Activated CD8-positive, alpha-beta memory T cell treated with anti-CD3 and anti-CD28 coated beads for 24 hours (primary cell): ENCODE measurements around the gene MLST8.
"Not testable (repeated sequence)": the region's sequence is repeated elsewhere in the genome, so short reads cannot be mapped to it uniquely, and the experiment has no call there.

ENCODE experiments used
- DNase-seq: peaks from one replicate; pipeline ENCODE4 v3.0.0-alpha.2; 2020

Gene MLST8

DNA sequence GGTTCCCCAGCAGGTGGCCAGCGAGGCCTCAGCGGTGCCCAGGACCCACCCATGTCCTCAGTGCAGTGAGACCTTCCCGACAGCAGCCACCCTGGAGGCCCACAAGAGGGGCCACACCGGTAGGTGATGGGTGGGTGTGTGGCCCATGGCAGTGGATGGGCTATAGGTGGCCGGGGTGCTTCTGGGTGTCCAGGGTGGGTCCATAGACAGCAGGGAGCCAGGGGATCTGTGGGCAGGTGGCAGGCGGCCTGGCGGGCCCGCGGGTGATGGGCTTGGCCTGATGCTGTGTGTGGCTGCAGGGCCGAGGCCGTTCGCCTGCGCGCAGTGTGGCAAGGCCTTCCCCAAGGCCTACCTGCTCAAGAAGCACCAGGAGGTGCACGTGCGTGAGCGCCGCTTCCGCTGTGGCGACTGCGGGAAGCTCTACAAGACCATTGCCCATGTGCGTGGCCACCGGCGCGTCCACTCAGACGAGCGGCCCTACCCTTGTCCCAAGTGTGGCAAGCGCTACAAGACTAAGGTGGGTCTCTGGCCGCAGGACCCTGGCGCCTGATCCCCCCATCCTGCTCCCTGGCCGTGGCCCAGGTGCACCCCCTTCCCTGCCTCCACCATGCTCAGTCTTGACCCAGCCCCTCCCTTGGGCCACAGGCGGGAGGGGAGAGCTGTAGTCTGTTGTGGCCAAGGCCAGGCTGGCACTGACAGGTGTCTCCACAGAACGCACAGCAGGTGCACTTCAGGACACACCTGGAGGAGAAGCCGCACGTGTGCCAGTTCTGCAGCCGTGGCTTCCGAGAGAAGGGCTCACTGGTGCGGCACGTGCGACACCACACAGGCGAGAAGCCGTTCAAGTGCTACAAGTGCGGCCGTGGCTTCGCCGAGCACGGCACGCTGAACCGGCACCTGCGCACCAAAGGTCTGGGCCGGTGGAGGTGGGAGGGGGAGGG lies 28.9 kb downstream of the MLST8 start:
- no peak for DNase-seq

DNA sequence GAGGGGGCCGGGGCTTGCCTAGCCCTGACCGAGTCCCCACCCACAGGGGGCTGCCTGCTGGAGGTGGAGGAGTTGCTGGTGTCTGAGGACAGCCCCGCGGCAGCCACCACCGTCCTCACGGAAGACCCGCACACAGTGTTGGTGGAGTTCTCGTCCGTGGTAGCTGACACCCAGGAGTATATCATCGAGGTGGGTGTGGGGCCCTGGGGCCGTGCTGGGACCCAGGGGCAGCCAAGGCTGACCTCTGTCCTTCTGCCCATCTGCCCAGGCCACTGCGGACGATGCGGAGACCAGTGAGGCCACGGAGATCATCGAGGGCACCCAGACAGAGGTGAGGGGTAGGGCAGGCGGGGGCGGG lies 29.5 kb downstream of the MLST8 start:
- DNase-seq, result no peak

DNA sequence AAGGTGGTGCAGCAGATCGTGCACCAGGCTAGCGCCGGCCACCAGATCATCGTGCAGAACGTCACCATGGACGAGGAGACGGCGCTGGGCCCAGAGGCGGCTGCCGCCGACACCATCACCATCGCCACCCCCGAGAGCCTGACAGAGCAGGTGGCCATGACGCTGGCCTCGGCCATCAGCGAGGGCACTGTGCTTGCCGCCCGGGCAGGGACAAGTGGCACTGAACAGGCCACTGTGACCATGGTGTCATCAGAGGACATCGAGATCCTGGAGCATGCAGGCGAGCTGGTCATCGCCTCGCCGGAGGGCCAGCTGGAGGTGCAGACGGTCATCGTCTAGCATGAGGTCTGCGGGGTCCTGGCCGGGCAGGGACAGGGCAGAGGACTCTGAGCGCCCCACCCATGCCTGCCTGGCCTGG lies 30.0 kb downstream of the MLST8 start:
- DNase-seq, result no peak

DNA sequence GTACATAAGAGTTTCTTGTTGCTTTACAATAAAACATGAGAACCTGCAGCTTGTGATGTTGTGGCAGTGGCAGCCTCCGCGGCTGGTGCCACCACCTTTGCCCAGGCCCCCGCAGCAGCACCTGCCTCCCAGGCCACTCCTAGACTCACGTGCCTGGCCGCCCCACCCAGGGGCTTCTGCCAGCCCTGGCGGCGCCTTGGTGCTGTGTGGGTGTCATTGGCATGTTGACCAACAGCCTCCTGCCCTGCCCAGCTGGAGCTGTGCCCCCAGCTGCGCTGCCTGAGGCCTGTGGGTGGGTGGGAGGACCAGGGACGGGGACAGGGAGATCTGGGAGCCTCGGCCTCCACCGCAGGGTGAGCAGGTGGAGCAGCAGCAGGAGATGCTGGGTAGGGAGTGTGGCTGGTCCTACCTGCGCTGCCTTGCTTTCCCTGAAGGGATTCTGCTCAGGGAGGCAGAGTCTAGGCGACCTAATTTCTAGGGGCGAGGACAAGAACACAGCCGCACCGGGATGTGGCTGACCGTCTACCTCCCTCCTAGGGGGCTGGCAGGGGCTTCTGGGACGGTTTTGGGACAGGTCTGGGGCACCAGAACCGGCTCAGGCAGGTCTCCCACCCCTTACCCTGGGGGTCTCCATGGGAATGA lies 30.6 kb downstream of the MLST8 start:
- no peak for DNase-seq

DNA sequence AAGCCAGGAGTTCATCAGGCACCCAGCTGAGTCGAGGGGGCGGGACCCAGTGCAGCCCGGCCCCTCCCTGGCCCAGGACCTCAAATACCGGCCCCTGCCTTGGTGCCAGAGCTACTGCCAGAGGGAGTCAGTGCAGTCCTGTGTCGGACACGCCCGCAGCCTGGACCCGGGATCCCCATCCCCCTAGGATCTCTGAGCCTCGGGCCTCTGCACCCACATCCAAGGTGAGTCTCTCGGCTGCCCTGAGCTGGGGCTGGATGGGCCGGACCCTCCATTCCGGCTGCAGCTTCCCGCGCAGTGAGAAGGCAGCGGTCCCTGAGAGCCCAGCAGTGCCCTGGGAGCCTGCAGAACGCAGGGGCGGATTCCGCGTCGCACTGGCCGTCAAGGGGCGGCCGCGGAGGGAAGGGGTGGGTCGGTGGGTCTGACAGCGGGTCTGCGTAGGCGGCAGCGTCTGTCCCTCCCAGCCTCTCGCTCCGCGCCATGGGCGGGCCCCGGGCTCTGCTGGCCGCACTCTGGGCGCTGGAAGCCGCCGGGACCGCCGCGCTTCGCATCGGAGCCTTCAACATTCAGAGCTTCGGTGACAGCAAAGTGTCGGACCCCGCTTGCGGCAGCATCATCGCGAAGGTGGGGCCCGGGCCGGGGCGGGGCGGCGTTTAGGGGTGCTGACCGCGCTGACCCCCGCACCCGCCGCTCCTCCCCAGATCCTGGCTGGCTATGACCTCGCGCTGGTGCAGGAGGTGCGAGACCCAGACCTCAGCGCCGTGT lies 31.3 kb downstream of the MLST8 start, which contains the start of gene DNASE1L2:
TSS of gene DNASE1L2 (plus strand) at position 108 of the 765 bp plus-strand sequence. CDS start at position 481, 373 bp downstream.
- peak; percentile 64 for DNase-seq

DNA sequence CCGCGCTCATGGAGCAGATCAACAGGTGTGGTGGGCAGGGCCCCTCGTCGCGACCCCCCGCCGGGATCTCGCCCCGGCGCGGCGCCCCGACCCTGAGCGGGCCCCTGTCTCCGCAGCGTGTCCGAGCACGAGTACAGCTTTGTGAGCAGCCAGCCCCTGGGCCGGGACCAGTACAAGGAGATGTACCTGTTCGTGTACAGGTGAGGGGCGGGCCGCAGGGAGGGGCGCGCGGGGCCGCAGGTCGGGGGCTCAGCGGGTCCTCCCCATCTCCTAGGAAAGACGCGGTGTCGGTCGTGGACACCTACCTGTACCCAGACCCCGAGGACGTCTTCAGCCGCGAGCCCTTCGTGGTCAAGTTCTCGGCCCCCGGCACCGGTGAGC lies 31.8 kb downstream of the MLST8 start:
- DNase-seq, result no peak

DNA sequence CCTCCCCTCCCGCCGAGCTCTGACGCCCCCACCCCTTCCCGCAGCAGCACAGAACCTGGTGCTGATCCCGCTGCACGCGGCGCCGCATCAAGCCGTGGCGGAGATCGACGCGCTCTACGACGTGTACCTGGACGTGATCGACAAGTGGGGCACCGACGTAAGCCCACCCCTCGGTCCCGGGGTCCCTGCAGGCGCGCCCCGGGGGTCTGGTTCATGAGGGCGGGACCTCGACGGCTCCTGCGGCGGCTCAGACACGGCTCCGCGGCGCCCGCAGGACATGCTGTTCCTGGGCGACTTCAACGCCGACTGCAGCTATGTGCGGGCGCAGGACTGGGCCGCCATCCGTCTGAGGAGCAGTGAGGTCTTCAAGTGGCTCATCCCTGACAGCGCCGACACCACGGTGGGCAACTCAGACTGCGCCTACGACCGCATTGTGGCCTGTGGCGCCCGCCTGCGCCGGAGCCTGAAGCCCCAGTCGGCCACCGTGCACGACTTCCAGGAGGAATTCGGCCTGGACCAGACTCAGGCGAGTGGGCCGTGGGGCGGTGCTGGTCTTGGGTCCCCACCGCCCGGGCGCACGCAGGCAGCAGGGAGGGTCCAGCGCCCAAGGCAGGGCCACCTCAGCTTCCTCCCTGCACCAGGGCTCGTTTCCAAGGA lies 32.4 kb downstream of the MLST8 start:
- DNase-seq, result no peak

DNA sequence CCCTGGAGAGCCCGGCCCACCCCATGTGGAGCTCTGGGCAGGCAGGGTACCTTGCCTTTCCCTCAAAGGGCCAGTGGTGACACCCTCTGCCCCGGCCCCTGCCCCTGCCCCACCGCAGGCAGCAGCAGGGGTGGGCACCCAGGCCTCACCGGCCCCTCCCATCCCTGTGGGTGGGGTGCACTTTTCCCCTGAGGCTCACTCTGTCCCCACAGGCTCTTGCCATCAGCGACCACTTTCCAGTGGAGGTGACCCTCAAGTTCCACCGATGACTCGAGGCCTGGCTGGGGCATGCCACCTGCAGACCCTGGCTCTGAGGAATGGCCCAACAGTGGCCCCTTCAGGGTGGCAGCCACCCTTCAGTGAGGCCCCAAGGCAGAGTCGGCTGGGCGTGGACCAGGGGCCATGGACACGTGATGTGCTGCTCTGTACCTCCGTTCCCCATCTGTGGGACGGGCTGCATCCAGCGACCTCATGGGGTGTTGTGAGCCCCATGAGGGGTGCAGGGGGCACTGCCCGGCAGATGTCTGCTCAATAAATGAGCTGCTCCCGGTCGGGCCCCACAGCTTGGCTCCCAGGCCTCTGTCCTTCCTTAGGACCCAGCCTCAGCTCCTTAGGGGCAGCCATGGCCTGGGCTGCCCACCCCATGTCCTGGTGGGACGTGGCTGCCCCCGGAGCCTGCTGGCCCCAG lies 33.0 kb downstream of the MLST8 start:
- no peak for DNase-seq

DNA sequence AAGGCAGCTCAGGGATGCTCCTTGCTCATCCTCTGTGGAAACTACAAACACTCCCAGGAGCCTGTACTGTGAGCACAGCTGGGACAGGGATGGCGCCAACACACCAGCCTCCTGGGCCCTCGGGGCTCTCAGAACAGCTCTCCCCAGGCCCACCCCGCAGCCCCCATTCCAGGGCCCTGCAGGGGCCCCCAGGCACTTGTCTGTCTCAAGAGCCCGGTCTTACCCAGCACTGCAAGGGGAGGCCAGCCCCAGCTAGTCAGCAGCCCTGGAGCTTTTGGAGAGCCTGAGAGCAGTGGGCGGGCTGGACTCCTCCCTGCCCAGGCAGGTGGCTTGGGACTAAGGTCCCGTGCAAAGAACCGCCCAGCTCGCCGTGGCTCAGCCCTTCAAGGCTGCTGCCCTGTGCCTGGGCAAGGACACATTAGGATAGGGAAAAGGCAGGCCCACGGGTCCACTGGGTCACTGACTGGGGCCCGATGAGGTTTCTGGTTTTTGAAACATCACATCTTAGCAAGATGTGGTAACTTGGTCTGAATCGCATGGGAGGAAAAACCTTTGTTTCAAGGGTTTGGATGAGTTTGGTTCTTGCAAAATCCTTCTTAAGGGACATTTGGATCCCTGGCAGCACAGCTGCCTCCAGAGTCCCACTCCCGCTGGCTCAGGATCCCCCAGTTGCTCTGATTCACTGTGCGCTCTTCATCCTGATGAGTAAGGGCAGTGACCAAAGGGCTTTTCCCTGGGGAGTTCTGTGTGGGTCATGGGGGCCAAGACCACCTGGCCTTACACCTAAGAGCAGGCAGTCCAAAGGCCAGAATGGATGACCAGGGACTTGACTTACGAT lies 33.8 kb downstream of the MLST8 start:
- DNase-seq, result no peak

DNA sequence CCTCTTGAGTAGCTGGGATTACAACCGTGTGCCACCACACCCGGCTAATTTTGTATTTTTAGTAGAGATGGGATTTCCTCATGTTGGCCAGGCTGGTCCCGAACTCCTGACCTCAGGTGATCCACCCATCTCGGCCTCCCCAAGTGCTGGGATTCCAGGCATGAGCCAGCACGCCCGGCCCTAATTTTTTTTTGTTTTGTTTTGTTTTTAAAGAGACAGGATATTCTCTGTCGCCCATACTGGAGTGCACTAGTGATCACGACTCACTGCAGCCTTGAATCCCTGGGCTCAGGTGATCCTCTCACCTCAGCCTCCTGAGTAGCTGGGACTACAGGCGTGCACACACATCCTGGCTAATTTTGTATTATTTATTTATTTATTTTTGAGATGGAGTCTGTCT lies 35.1 kb downstream of the MLST8 start:
- DNase-seq, result not testable (repeated sequence)

DNA sequence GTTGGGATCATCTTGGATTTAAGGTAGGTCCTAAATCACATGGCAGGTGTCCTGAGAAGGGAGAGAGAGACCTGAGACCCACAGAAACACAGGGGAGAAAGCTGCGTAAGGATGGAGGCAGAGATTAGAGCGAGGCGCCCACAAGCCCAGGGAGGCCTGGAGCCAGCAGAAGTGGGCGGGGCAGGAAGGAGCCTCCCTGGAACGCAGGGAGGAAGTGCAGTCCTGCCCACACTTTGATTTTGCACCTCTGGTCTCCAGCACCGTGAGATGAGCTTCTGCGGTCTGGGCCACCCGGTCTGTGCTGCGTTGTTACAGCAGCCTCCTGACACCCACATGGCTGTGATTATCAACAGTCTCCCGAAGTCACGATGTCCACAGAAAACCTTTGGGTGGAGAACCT lies 37.3 kb downstream of the MLST8 start:
- DNase-seq, result no peak

DNA sequence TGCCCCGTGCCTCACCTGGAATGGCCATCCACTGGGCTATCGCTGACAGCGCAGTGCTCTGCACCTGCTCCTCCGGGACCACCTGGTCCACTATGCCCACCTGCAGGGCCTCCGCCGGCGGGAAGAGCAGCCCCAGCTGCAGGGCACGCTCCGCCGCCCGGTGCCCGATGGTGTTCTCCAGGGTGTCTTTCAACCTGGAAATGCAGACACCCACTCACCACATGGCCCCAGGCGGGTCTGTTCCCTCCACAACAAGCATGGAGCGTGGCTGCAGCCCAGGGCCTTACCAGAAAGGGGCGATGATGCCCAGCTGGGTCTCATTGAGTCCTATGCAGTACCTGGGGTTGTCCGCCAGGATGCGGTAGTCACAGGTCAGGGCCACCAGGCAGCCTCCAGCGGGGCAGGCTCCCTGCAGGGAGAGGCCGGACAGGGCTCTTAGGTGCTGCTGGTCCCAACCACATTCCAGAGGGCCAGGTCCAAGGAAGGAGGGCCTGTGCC lies 37.8 kb downstream of the MLST8 start:
- no peak for DNase-seq

DNA sequence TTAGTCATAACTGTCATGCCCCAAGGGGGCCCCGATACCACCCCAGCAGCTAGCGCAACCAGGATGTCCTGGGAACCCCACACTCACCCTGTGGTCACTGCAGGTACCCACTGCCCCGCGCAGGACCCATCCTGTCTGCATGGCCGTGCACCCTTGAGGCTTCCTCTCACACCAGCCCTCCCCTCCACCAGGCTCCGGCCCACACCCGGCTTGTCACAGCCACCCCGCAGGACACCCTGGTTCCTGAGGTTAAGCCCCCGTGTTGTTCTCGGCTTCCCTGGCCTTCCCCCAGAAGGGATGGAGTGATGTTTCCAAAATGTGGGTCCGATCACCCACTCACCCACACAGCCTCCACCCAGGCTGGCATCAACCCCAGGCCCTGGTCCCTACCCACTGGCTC lies 38.5 kb downstream of the MLST8 start:
- DNase-seq, result no peak

DNA sequence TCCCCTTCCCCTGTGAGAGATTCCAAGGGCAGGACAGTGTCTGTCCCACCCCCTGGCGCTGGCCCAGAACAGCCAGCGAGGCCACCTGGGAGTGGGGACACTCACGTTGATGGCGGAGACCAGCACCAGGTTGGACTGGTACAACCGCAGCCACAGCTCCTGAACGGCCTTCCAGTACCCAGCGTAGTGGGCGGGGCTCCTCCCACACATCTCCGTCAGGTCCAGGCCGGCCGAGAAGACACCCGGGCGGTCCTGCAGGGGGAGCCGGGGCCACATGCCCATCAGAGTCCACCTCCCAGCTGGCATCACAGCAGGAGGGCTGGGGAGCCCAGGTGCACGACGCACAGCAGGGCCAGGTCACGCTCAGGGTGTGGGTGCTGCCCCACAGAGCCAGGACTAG lies 39.0 kb downstream of the MLST8 start:
- no peak for DNase-seq

DNA sequence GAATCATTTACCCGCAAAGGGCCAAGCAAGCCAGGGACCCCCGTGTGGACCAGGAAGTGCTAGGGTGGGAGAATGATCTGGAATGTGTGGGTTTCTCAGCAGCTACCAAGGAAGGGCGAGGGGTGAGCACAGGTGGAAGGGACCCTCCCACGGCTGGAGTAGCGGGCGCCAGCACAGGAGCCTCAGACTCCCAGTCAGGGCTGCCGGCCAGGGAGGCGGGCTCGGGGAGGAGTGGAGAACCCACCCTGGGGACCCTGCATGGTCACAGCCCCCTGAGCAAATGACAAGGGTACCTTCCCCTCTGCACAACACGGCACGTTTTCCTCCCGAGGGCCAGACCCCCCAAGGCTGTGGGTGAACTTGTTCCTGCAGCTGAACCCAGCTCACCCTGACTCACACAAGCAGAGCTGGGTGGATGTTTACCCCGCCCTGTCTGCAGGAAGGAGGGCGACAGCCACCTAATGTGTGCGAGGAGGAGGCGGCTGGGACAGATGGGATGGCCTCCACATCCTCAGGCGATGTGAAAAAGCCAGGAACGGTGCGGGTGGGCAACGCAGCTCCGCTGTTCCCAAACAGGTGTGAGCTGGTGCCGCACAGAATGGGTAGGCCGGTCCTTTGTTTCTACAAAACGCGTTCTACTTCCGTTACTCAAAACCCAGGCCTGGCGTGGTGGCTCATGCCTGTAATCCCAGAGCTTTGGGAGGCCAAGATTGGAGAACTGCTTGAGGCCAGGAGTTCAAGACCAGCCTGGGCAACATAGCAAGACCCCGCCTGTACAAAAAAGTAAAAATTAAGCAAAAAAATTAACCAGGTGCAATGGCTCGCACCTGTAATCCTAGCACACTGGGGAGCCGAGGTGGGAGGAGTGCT lies 39.9 kb downstream of the MLST8 start:
- DNase-seq, result no peak

DNA sequence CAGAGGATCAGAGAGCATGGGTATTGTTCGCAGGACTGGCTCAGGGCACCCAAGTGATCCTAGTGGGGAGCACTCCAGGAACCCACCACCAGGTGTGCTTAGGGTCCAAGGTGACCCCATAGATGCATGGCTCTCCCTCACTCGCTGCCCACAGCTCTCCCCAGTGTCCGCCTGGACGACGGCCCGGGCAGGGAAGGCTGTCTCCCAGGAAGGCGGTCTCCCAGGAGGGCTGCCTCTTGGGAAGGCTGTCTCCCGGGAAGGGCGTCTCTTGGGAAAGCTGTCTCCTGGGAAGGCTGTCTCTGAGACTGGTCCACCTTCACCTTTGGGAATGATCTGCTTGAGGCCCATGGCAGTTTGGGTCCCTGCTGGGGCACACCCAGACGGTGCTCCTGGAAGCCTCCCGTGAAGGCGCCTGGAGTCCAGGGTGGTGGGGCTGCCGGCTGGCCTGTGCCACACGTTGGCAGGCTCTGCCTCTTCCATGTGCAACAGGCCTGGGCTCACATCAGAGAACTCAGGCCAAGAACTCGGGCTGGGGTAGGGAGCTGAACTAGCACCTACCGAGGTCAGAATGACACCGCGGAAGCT lies 41.1 kb downstream of the MLST8 start:
- no peak for DNase-seq

DNA sequence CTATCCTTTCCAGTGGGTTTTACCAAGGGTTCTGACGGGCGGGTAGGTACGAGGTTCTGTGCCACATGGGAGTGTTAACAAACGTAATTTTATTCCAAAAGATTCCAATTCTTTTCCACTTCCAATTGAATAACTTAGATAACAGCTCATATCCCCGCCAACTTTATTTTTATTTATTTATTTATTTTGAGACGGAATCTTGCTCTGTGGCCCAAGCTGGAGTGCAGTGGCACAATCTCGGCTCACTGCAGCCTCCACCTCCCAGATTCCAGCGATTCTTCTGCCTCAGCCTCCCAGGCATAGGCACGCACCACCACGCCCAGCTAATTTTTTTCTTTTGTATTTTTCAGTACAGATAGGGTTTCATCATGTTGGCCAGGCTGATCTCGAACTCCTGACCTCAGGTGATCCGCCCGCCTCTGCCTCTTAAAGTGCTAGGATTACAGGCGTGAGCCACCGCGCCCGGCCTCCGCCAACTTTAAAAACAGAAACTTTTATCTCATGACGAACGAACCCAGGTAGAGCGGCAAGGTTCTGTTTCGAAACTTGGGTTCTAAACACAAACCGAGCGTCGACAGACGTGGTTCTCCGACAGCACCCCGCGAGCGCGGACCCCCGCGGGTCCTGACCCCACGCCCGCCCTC lies 45.5 kb downstream of the MLST8 start:
- peak; percentile 76 for DNase-seq

DNA sequence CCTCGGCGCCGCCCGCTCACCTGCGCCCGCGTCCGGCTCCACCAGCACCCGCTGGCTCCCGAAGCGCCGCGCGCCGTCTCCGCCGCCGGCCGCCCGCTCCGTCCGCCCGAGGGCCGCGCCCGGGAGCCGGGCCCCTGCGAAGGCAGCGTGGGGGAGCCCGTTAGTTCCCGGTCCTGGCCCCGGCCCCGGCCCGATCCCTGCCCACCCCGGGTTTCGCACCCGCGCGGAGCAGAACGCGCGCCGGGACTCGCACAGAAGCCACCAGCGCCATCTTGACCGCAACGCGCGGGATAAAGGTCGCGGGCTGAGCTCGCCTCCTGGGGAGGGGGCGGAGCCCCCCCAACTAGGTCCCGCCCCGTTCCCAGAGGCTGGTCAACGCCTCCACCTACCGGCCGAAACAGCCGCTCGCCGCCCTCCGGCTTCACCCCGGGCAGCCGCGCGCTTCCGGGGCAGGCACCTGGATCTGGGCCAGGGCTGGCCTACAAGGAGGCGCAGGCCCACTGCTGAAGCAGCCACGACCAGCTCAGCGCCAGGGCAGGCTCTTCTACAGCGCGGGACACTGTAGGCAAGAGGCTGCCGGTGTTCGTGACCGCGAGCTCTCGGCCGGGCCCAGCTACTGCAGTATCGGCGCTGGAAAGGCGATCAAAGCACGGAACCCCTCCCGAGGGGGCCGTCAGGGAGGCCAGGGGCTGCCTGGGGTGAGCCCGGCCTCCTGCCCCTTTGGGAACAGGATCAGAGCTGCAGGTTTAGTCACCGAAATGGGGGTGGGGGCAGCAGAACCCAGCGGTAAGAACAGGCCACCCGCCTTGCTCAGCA lies 46.2 kb downstream of the MLST8 start, which contains the start of gene ECI1:
TSS of gene ECI1 (minus strand) at position 292 of the 816 bp plus-strand sequence. CDS start at position 271, 21 bp downstream.
- peak; percentile 92 for DNase-seq
